T-helper 1 cell treated with Interleukin-12 subunit alpha and Interleukin-12 subunit beta and Interleukin-4 antibody, amounts not matched to agents 30 ng/mL and 1 ng/mL, for 36 hours (primary cell): Measurements from ENCODE around the gene RIPPLY1. TPM values are rescaled to one million over a fixed set of nuclear protein-coding genes. Genes with fewer than 3 reads are reported as not detected.
"Not testable (repeated sequence)": the region's sequence is repeated elsewhere in the genome, so short reads cannot be mapped to it uniquely, and the experiment has no call there.

Experiments
- intact Hi-C: fragments of 100-400 bp; cut with micrococcal nuclease; formaldehyde crosslinking; loops from one replicate; pipeline ENCODE4 v1.15.1; 2024
- total RNA-seq: library from RNA; stranded (reverse); gene quantifications from 2 replicates; pipeline ENCODE4 v1.2.3, GENCODE V29; 2022

The RIPPLY1 gene
- total RNA-seq, 1 donor from 2014 or later: not detected

DNA sequence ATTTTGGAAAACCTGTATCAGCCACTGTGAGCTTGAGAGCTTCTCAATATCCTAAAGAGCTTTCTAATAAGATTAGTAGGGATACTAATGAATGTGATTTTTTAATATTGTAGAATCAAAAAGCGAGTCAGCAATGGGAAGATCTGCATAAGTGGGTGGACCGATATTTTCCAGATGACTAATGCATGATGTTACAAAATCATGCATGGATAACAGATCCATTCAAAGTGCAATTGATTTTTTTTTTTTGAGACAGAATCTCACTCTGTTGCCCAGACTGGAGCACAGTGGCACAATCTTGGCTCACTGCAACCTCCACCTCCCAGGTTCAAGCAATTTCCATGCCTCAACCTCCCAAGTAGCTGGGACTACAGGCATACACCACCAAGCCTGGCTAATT, 9.7 kb upstream of the RIPPLY1 start:
- intact Hi-C loops: no loop called here

DNA sequence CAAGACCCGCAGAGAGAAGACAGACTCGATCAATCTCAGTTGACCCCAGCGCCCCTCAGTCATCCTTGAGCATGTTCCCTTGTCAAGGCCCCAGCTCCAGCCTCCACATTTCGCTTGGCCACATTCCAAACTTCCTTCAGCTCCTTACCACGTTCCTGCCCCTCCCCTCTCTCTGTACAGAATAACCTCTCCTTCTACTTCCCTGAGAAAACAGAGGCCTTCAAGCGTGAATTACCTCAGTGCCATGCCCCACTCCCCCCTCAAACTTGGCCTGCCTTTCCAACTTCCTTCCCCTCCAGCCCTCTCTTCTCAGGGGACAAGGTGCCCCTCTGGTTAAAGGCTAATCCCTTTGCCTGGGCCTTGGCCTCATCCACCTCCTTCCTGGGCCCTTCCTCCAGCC, 3.2 kb upstream of the RIPPLY1 start:
- intact Hi-C loops: no loop called here

DNA sequence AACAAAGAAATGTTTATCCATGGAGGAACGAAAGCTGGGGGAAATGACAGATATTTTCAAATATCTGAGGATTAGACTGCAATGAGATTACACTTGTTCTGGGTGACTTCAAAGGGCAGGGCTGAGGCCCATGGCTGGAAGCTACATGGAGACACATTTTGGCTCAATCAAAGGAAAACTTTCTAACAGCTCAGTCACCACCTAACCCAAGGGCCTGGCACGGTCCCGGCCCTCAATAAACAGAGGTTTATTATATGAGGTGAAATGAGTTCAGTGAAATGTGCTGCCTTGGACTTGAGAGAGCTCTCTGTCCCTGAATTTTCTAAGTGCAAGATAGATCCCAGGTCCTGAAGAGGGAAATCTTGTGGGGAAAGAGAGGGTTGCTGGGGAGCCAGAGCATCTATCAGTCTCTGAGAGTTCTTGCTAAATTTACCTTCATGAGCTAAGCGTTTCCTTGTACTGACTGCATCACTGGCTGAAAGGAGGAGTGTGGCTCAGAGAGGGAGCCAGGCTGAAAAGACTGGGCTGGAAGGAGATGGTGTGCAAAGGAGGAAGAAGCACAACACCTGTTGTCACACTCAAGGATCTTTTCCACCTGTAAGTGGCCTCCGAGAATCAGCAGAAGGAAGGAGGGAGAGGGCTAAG, 2.0 kb upstream of the RIPPLY1 start:
- intact Hi-C loops: no loop called here

DNA sequence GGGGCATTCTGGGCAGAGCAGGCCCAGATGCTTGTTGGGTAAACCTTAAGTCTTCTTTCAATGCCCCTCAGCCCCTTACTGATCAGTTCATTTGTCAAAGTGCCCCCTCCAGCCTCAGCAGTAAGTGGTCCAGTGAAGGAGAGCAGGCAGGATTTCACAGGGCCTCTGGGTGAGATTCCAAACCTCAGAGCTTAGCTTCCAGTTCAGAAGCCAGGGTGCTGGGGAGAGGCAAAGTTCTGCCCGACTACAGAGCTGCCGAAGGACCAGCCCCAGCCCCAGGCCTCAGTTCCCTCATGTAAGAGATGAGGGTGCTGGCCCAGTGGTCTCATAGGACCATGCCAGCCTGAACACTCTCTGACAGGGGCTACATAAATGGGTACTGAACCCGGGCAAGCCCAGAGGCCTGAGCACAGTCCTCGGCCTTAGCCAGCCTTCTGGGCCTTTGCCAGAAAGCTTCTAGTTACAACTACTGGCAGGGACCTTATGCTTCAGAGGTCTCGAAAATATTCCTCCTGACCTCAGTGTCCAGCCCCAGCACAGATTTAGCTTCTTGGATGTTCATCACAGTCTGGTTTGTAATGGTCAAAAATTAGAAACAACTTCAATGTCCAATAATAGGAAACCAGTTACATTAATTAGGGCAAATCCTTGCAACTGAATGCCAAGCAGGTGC, 851 bp upstream of the RIPPLY1 start:
- intact Hi-C loops: no loop called here

DNA sequence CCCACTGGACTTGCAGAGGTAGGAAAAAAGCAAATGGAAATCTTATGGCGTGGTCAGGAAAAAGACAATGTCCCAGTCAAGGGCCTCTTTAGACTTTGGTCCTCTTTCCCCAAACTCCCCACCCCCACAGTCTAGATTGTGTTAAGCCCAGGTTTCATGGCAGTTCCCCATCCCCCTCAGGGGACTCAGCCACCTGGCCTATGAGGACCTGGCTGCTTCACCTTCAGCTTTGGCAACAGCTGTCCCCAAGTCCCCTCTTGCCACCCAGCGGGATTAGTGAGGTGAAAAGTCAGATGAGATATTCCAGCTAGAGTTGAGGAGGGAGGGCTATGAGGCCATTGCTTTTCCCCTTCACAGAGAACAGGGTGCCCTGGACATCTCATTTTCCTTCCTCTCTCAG, 457 bp downstream of the RIPPLY1 start:
- intact Hi-C loops: no loop called here

DNA sequence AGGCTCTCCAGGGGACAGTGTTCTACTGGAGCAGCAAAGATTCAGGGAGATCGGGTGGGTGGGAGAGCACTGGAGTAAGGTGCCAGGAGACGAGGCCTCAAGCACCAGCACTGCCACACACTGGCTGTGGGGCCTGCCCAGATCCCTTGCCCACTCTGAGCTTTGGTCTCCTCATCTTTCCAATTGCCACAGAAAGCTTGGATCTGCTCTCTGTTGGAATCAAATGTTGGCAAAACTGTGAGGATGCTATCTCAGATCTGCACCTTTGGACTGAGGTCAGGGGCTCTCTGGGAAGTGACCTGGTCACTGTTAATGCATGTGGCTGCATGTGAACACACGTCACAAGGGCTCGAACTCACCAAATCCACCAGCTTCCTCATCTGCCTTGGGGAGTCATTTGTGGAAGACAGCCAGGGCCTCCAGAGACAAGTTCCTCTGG, 1.3 kb downstream of the RIPPLY1 start:
- intact Hi-C loops: no loop called here

DNA sequence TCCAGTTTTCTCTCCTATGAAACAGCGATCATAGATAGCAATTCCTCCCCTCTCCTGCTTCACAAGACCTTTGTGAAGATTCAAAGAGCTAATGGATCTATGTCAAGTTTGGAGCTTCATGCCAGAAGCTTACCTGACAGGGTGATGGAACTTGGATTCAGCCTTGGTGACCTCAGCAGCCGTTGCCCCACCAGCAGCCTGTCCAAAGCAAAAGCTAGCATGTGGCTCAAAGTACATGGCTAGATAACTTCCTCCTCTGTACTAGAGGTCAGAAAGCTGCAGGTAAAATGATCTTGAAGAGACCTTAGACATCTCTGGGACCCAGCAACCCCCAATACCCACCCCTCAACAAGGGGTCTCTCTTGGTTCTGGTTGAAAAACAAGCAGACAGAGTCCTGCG, 1.8 kb downstream of the RIPPLY1 start:
- intact Hi-C loops: no loop called here

DNA sequence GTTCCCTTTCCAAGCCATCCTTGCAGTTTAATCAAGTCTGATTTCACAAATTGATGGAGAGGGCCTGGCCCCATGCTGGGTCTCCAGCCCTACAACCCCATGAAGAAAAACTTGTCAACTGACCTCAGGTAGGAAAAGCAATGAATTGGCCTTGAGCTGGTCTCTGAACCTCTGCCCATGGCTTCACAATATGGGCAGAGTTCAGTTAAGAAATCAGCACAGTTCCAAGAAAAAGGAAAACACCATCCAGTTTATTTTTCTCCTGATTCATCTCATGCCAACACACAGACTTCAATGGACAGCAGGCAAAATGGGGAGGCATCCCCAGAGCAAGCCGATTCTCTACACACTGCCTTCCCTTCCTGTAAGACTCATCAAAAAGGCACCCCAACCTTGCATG, 3.3 kb downstream of the RIPPLY1 start:
- intact Hi-C loops: loop anchor here (10.0 kb wide), 3 partner anchors 125 to 1175 kb away; no protein-coding TSS in a partner anchor

DNA sequence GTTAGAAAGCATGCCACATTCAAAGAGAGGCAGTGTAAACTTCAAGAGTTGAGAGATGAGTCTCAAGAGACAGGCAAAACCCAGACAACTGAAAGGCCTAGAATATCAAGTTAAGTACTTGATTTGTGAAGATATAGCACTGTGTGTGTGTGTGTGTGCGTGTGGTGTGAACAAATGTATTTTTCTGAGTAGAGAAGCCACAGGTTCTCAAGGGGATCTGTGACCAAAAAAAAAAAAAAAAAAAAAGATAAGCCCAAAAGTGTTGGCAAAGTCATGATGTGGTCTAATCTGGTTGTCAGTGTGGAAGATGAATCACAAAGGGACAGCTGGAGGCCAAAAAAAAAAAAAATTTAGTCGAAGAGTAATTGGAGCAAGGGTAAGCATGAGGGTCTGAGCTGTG, 3.9 kb downstream of the RIPPLY1 start:
- intact Hi-C loops: loop anchor here (10.0 kb wide), 3 partner anchors 126 to 1176 kb away; no protein-coding TSS in a partner anchor

DNA sequence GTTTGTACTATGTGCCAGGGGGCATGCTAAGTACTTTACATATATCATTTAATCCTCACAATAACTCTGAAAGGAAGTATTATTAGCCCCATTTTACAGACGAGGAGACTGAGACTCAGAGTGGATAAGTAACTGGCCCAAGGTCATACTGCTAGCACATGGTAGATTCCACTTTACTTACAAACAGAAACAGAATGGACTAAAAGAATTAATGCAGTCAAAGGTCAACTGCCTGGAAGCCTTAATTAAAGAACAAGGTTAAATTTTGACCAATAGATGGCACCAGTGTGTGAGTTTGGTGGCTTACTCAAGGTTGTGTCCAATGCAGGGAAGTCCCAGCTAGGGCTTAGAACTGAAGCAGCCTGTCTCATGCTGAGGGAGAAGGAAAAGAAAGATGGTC, 4.7 kb downstream of the RIPPLY1 start:
- intact Hi-C loops: loop anchor here (1.0 to 10.0 kb wide), 5 partner anchors 55 to 1176 kb away; no protein-coding TSS in a partner anchor

DNA sequence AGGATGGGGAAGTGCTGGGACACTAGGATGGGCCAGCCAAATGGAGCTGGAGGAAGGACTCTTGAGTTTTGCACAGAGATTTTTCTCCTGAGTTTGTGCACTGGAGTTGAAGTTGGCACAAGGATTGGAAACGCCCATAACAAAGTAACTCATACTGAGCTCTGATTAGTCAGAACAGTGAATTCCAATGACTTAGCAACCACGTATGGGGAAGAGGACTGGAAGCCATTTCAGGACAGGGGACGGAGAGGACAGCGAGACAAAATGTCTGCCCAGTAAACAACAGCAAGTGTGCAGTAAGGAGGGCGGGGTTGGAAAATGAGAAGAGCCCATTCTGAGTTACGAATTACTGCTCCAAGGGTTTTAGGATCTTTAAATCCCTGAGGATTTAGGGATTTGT, 5.9 kb downstream of the RIPPLY1 start:
- intact Hi-C loops: loop anchor here (10.0 kb wide), 3 partner anchors 128 to 1178 kb away; no protein-coding TSS in a partner anchor

DNA sequence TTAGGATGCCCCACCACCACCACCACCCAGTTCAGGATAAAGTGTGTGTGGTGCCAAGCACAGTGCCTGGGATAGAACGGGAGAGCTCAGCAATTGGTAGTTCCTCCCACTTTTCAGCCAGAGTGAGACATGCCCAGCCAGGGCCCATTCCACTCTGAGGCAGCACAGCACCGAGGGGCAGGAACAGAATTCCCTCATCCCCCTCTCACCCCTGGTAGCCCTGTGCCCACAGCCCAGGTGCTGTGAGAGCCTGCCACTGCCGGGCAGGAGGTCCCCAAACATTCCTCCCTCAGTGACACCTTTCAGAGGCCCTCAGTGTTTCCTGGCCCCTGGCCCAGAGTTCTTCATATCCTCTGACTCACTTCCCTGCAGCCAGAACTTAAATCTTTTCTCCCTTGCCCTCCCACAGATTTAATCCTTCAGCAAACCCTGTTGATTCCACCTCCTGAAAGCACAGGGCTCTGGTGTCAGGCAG, 8.1 kb downstream of the RIPPLY1 start:
- intact Hi-C loops: loop anchor here (1.0 to 10.0 kb wide), 7 partner anchors 130 to 1180 kb away; partner anchors contain the start of gene NCBP2L

DNA sequence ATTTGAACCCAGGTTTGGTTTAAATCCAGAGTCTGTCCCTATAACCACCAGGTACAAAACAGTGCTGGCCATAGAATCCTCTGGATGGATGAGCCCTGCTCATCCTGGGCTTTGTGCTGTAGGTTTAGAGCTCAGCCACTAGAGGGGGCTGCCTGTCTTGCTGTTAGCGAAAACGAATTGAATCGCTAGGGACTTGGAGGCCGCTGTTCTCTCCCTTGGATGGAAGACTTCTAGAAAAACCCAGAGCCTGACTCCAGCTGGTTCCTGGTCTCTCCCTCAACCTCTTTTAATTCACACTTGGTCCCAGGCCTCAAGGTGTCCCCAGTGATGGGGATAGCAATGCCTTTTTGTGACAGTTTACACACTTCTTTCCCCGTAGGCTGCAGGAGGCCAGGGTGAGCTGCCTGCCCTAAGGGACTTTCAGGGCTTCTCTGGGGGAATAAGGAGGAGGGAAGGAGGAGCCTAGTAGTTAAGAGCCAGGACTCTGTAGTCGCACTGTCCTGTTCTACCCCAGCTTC, 8.7 kb downstream of the RIPPLY1 start:
- intact Hi-C loops: loop anchor here (1.0 to 10.0 kb wide), 7 partner anchors 130 to 1180 kb away; partner anchors contain the start of gene NCBP2L

DNA sequence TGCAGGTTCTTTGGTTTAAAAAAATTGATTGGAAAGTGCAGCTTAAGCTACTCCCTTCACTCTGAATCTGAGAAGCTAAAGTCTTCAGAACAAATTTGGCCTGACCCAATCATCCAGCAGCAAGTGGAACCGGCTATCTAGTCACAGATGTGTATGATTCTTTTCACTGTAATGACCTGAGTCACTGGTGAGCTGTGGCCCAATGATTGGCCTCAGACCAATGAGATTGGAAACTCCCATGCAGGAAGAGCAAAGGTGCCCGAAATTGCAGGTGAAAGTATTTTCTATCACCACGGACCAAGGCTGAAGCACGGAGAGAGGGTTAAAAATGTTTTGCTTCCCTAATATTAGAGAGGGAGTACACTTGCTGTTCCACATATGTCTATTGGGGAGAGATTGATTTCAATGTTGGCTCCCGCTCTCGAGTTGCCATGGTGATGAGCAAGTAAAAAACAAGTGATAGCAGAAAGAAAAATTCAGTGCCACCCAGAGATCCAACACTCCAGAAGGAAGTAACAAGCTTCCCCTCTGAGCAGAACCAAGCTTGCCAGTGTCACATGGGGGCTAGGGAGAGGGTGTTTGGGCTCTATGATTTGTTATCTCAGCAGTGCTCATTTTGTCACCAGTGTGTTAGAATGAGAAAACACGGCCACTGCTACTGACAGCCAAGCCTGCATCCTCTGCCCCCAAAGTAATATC, 11.2 kb downstream of the RIPPLY1 start:
- intact Hi-C loops: loop anchor here (5.0 to 10.0 kb wide), 4 partner anchors 133 to 1183 kb away; no protein-coding TSS in a partner anchor

DNA sequence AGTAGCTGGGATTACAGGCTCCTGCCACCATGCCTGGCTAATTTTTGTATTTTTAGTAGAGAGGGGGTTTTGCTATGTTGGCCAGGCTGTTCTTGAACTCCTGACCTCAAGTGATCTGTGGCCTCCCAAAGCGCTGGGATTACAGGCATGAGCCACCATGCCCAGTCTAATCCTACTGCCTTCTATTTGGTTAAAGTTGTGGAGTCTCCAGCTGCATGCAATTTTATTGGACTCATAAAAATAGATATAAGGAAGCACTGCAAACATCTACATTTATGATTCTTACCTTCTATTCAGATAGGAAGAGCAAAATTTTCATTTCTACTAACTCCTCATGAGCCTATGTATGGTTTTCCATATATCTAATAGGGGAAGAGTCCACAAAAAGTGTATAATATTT, 13.7 kb downstream of the RIPPLY1 start:
- intact Hi-C loops: no loop called here

DNA sequence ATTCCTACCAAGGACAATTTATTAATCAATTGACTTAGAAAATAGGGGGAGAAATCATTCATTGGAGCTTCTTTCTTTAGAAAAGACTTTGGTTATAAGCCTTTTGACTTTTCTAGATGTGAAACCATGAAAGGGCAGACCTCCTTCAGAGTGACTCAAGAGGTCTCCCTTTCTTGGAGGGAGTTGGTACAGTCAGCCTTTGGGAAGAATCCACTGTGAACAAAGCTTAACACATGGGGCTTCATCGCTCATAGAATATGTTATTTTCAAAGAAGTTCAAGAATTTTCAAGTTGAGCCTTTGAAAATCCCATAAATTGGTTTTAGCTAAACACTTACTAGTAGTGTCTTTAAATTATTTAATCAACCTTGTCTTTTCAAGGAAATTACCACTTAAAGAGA, 28.0 kb downstream of the RIPPLY1 start:
- intact Hi-C loops: loop anchor here (2.0 kb wide), 1 partner anchor 394 kb away; no protein-coding TSS in a partner anchor

DNA sequence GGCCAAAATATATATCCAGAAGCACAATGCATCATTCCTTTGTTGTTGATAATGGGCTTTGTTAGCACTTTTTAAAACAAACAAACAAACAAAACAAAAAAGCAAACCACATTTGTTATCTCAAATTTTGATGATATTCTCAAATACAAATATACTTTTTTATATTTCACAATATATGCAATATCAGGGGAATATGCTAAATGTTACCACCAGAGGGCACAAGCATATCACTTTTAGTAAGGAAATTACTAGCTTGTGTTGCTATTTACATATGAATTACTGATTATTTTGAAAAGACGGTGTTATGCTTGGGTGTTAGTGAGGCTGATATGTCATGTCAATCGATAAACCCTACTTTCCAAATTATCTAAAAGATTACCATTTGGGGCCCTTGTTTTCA, 29.1 kb downstream of the RIPPLY1 start:
- intact Hi-C loops: loop anchor here (1.0 to 2.0 kb wide), 2 partner anchors 393 to 1020 kb away; no protein-coding TSS in a partner anchor

DNA sequence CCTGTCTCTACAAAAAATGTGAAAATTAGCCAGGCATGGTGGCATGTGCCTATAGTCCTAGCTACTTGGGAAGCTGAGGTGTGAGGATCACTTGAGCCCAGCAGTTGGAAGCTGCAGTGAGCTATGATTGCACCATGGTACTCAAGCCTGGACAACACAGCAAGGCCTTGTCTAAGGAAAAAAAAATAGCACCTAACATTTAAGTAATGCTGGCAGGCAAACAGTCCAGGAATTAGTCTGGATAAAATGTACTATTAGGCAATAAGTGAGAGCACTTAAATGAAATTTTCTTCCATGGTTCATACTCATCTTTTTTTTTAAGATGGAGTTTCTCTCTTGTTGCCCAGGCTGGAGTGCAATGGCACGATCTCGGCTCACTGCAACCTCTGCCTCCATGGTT, 30.3 kb downstream of the RIPPLY1 start:
- intact Hi-C loops: not testable (repeated sequence)

DNA sequence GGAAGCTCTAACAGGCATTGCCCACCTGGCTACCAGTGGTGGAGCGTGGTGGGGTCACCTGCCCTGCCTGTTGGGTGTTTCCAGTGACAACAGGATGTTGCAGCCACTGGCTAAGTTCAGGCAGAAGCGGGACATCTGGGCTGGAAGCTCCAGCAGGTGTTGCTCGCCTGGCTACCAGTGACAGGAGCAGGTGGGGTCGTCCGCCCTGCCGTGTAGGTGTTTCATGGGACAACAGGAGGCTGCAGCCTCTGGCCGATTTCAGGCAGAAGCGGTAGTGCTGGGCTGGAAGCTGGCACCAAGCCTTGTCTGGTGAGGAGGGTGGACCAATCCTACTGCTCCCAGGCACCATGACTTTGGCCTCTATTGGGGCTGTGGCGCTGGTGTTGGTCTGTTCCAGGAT, 39.4 kb downstream of the RIPPLY1 start:
- intact Hi-C loops: no loop called here

DNA sequence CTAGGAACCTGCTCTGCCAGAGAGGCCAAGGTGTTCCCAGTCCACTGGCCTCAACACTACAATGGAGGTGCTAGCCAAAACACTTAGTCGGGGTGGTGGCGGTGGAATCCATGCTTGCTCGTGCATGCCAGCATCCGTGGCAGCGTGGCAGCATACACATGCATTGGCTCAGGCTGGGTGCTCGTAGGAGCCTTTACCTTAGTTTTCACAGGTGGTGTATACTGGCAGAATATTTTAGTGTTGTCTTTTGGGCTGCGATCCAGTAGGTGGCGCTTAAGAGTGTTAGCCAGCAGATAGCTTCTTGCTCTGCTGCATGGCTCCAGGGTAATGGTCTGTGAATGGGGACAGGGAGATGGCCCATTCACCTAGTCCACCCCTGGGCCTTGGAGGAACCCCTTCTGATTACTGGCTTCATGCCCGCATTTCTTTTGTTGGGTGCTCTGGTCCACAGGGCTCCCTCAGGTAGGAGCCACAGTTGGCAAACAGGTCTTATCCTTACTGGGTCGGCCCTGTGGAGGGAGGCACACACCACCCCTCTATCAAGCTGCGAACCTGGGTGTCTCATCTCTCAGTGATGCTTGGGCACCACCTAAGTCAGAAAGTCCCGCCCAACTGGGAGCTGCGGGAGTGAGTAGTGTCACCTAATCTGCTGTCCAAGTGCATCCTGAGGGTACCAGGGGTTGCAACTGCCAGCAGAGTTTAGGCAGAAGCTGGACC, 40.0 kb downstream of the RIPPLY1 start:
- intact Hi-C loops: no loop called here
